SKM-1 treated with dmso at 0.1 percent for 144 hours (cell line): Measurements from ENCODE around the gene RAB8A.

ENCODE experiments used
- DNase-seq: peaks from one replicate; lab custom pipeline; 2025; ENCODE audit not compliant: unreplicated experiment; lab: John Stamatoyannopoulos, UW

RAB8A gene

DNA sequence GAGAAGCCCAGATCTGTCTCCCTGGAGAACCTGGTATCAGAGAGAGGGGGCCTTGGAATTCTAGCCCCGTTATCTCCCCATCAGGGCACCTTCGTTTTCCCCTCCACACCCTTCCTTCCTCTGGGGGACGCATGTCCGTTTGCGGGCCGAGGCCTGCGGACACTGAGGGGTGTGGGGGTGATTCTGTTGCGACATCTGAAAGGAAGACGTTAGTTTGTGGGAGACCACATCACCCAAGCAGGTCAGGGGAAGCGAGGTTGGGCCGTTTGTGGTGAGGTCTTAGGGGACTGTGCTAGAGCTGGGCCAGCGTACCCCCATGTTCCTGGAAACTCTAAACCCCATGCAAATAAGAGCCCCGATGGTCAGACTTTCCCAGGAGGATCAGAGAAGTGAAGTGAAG lies 28.1 kb downstream of the RAB8A start:
- DNase-seq: peak; percentile 87

DNA sequence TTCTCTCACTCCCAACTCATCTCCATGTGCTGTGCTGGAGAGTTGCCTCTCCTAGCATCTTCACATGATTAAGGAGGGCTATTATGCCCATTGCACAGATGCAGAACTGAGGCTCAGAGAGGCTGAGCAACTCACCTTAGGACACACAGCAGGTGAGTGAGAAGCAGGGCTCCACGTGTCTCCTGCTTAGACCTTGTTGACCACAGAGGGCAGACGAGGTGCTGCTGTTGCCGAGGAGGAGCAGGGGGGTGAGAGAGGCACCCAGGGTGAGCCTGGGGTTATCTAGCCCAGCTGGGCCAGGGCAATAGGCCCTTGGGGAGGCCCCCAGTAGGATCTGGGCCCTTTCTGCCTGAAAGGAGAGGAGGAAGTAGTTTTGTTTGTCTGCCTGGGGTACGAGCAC lies 29.4 kb downstream of the RAB8A start:
- peak; percentile 91 for DNase-seq

DNA sequence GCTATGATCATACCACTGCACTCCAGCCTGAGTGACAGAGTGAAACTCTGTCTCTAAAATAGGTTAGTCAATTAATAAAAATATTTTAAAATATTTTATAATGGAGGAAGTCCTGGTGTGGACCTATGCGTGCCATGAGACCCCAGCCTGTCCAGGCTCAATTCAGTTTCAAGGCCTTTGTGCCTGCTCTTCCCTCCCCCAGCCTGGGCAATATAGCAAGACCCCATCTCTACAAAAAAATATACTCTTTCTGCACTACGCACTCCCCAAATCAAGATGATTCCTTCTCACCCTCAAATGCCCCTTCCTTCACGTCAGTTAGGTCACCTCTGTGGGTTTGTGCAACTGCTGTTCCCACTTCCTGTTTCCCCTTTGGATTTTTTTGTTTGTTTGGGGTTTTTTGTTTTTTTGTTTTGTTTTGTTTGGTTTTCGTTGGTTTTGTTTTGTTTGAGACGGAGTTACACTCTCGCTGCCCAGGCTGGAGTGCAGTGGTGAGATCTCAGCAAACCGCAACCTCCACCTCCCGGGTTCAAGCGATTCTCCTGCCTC lies 30.4 kb downstream of the RAB8A start:
- DNase-seq: no peak

DNA sequence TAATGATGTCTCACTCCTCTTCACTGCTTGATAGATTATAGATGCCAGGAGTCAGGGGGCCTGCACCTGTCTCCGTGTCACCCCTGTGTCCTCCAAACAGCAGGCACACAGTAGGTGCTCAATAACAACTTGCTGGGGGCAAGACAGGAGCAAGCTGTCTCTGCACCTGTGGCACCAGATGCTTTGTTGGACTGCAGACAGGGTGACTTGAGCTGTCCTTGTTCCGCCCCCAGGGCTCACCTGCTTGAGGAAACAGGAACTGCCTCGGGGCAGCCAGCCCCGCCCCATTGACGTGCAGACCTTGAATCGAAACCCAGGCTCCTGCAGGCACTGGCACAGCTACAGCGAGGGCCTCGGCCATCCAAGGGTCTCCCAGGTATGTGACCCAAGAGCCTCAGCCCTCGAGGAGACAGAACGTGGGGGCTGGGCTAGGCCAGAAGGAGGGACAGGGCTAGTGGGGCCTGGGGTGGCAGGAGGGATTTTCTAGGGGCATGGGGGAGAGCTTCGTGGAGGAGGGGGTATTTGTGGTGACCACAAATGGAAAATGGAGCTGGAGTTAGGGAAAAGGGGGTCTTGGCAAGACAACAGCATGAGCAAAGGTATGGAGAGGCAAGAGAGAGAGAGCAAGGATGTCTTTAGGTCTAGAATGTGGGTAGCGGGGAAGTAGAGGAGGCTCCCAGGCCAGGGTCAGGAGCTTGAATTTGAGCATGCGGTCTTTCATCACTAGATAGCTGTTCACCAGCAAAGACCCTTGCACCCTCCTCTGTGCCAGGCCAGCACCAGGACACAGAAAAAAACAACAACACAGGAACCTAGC lies 31.9 kb downstream of the RAB8A start, which contains the start of gene HSH2D:
TSS of gene HSH2D (plus strand) at position 287 of the 817 bp plus-strand sequence. CDS start 5,066 bp downstream, outside the sequence.
- DNase-seq: peak; percentile 59

DNA sequence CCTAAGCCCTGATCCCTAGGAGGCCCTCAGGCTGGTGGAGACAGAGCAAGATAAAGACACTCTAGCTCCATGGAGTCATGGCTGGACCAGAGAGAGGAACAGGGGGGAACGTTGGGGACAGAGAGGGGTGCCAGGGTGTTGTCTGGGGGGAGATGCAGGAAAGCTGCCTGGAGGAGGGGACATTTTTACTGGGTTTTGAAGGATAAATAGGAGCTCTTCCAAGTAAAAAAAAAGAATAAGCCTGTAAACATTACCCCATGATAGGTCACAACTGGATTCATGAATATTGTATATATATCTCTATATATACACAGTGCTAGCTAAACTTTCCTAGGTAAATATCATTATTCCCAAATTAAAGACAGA lies 32.5 kb downstream of the RAB8A start:
- no peak for DNase-seq

DNA sequence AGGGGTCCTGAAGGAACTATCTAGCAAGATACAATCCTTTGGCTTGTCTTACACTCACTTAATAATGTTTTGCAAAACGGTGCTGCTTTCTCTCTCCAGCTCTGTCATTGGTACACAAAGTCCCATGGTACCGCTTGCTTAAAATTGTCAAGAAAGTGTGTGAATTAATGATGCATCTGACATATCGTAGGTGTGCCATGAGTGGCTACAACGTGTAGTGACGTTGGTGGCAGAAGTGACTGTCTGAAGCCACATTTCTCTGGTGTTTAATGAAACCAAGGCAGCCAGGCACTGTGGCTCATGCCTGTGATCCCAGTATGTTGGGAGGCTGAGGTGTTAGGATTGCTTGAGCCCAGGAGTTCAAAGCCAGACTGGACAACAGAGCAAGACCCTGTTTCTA lies 34.4 kb downstream of the RAB8A start:
- no peak for DNase-seq

DNA sequence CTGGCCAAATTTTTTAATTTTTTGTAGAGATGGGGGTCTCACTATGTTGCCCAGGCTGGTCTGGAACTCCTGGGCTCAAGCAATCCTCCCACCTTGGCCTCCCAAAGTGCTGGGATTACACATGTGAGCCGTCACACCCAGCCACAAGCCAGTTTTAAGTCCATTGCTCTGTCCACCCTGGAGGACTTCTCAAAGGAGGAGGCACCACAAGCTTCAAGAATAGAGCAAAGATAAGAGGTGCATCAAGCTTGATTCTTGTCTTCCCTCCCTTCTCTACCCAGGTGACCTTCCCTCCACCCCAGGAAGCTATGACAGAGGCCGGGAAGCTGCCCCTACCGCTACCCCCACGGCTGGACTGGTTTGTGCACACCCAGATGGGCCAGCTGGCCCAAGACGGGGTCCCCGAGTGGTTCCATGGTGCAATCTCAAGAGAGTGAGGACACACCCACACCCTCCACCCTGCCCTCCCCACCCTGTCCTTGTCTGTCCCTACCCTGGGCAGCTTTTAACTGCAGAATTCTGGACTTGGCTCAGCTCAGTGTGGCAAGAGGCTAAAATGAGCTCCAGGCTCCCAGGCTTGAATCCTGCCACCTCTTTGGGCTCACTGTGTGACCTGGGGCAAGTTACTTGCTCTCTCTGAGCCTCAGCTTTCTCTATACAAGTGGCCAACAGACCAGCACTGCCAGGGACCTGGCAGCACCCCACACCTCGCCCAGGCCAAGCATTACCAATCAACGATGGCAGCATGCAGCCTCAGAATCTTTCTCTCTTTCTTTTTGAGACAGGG lies 36.9 kb downstream of the RAB8A start:
- DNase-seq: no peak

DNA sequence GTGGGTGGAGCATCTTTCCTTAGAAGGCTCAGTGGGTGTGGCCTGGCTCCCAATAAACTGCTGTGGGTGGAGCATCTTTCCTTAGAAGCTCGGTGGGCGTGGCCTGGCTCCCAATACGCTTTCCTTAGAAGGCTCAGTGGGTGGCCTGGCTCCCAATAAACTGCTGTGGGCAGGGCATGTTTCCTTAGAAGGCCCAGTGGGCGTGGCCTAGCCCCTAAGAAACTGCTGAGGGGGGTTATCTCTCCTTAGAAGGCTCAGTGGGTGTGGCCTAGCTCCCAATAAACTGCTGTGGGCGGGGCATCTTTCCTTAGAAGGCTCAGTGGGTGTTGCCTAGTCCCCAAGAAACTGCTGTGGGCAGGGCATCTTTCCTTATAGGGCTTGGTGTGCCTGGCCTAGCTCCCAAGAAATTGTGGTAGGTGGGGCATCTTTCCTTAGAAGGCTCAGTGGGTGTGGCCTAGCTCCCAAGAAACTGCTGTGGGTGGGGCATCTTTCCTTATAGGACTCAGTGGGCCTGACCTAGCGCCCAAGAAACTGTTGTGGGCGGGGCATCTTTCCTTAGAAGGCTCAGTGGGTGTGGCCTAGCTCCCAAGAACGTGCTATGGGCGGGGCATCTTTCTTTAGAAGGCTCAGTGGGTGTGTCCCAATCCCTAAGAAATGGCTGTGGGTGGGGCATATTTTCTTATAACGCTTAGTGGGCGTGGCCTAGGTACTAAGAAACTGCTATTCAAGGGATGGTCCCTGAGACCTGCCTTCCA lies 42.1 kb downstream of the RAB8A start:
- no peak for DNase-seq

DNA sequence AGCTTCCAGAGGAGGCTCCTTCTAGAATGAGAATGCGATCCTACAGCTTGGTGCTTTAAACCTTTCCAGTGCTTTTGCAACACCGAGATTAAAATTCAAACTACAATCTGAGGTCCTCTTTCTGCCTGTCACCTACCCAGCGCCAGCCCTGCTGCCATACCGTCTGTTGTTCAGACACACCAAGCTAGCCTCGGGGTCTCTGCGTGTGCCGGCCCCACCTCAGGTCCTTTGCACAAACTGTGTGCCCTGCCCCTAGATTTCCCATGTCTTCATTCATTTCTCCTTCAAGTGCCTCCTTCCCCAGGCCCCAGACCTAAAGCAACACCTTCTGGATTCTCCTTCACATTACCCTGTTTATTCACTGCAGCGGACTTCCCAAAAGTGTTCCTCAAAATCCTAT lies 42.9 kb downstream of the RAB8A start:
- DNase-seq: no peak

DNA sequence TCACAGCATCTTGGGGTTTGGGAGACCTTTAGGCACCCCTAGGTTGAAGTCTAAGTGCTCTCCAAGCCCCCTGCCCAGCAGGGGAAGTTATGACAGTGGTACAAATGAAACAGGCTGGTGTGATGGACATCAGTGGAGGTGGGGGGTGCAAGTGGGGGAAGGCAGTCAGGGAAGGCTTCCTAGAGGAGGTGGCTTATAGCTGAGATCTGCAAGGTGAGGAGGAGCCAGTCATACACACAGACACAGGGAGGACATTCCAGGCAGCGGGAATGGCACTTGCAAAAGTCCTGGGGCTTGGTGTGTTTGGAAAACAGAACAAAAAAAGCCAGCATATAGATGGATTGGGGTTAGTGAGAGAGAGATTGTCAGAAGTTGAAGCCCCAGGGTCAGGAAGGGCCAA lies 43.4 kb downstream of the RAB8A start:
- DNase-seq: no peak

DNA sequence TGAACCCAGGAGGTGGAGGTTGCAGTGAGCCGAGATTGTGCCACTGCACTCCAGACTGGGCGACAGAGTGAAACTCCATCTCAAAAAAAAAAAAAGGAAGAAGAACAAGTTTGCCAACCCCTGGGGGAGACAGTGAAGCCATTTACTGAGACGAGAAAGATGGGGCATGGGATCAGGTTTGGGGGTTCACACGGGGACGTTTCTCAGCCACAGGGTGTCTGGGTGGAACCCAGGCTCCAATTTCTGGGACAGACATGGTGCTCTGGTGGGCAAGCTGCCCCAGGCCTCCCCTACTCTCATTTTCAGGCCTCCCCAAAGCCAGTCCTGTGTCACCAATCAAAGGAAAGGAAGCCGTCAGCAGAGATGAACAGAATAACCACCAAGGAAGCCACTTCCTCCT lies 45.2 kb downstream of the RAB8A start:
- no peak for DNase-seq

DNA sequence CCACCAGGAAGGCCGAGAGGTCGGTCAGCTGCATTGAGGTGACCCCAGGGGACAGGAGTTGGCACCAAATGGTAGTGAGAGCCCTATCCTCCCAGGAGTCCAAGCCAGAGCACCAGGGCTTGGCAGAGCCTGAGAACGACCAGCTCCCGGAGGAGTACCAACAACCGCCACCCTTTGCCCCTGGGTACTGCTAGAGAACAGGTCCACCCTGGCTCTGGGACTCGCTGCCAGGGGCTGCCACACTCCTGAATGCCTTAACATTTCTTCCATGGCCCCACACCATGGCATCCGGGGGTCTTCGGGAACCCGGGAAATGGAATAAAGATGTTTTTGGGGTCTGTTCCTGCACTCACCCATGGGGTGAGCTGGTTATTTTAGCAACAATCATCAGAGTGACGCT lies 45.9 kb downstream of the RAB8A start:
- DNase-seq: no peak

DNA sequence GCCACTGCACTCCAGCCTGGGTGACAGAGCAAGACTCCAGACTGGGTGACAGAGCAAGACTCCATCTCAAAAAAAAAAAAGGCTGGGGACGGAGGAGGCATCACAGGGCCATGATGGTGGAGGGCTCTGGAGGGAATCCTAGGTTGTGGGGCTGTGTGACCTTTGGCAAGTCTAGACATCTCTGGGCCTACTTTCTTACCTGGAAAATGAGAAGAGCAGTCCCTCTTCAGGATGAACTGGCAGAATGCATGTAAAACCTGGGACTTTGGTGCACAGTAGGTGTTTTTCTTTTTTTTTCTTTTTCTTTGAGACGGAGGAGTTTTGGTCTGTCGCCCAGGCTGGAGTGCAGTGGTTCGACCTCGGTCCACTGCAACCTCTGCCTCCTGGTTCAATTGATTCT lies 48.0 kb downstream of the RAB8A start:
- no peak for DNase-seq

DNA sequence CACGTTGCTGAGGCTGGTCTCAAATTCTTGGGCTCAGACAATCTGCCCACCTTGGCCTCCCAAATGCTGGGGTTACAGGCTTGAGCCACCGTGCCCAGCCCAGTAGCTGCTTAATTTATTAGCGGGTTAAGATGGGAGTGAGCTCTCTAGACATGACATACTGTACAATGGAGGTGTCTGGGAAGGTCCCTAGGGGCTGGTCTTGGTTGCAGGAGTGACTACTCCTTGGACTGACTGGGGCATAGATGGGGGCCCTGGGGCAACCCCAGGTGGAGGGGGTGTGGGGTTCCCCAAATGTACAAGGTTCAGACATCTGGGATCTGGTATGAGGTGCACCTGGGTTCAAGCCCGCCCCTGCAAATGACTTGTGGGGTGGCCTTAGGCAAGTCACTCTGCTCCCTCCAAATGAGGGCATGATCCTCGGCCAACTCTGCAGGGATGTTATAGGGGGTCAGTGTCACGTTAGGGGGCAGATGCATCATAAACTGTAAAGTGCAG lies 48.8 kb downstream of the RAB8A start:
- DNase-seq: no peak

DNA sequence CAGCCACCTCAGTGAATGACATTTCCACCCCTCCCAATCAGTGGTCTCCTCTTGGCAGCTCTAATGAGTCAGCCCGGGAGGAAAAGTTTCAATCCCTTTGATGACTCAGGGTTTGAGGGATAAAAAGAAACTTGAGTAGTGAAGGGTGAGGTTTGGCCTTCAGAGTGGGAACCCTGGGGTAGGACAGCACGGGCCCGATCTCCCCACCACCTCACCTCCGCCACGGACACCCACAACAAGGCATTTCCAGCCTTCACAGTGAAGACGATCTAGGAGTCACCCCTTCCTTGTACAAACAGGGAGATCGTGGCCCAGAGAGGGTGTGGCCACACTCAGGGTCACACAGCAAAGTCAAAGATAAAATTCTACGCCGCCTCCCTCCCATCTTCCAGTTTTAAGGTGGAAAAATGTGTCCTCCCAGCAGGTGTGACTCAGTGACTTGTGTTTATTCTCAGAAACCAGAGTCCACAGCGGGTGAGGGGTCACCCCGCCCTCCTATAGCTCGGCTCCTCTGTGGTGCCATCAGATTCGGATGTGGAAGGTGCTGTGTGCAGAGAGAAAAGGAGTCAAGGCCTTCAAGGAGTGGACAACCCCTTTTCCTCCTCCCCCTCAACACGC lies 49.4 kb downstream of the RAB8A start:
- DNase-seq: no peak

DNA sequence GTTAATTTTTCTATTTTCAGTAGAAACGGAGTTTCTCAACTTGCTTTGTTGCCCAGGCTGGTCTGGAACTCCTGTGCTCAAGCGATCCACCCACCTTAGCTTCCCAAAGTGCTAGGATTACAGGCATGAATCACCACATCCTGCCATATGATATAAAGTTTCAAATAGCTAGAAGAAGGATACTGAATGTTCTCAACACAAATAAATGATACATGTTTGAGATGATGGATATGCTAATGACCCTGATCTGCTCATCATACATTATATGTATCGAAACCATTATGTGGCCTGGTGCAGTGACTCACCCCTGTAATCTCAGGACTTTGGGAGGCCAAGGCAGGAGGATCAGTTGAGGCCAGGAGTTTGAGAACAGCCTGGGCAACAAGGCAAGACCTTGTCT lies 50.2 kb downstream of the RAB8A start:
- no peak for DNase-seq

DNA sequence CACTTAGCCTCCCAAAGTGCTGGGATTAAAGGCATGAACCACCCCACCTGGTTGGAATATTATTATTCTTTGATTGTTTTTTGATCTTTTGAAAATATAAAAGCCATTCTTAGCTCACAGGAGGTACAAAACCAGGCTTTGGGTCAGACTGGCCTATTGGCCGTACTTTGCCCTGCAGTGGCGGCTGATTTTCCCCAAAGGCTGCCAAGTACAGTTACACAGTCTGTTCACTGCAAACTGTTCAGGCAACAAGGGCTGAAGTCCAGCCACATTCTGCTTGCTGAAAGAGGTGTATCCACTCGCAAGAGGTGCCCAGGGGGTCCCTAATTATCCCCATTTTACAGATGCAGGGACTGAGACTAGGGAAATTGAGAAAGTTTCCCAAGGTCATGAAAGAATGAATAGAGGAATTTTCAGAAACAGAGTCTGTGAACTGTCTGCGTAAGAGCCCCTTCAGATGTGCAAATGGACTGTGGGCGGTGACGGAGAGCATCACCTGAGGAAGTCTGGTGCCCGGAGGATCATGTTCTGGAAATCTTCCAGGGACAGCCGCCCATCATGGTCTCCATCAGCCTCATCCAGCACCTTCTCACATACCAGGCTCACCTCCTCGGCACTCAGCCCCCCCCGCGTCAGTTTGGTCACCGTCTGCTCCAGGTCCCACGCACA lies 52.7 kb downstream of the RAB8A start:
- DNase-seq: no peak

DNA sequence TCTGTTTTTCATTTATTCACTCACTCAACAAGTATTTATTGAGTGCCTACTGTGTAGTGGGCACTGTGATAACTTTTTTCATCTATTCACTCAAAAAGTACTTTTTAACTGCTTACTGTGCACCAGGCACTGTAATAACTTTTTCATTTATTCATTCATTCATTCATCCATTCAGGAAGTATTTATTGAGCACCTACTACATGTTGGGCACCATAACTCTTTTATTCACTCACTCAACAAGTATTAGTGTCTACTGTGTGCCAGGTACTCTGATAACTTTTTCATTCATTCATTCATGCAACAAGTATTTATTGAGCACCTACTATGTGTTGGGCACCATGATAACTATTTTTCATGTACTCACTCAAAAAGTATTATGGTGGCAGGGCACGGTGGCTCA lies 54.7 kb downstream of the RAB8A start:
- no peak for DNase-seq

DNA sequence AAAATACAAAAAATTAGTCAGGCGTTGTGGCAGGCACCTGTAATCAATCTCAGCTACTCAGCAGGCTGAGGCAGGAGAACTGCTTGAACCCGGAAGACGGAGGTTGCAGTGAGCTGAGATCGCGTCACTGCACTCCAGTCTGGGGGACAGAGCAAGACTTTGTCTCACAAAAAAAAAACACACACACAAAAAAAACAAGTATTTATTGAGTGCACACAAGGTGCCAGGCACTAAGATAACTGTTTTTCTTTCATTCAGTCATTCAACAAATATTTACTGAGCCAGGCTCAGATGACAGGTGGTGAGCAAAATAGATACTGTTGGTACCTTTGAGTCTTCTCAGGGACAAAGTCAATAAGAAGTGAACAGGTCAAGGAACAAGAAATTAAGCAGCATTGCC lies 55.4 kb downstream of the RAB8A start:
- DNase-seq: no peak

DNA sequence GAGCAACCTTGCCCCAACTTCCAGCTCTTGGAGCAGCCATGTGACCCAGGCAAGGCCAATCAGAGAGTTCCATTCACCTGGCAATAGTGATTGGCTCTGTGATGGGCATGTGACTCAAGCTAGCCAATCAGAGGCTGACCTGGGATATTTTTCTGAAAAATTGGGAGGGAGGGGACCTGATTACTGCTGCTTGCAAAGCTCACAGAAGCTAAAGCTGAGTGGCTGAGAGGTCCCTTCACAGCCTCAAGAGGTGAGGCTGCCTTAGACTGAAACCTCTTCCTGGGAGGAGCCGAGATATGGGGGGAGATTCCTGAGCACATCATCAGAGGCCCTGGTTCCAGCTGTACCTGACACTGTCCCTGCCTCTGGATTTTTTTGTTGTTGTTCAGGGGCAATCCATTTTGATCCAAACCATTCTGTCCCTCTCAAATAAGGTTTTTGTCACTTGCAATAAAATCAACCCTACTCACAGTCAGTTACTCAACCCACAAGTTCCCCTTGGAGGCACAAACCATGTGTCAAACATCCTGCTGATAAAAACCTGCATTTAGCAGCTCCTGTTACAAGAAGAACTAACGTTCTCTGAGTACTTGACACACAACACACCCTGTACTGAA lies 56.9 kb downstream of the RAB8A start:
- DNase-seq: peak; percentile 86
